HCT116 (cell line): ENCODE results near the gene RIN3. TPM values are rescaled to one million over a fixed set of nuclear protein-coding genes. Genes with fewer than 3 reads are reported as not detected.
"Not testable (repeated sequence)": the region's sequence is repeated elsewhere in the genome, so short reads cannot be mapped to it uniquely, and the experiment has no call there.

Source experiments
- ATAC-seq: fragments of 200-7000 bp; cut with Tn5 transposase; 2 replicates; pipeline ENCODE4 v1.9.1; 2020; ENCODE audit warnings: mild to moderate bottlenecking, moderate library complexity
- BruUV-seq: library from RNA; stranded (reverse); fragments of 400-500 nt; replicated peaks from 2 replicates; lab custom pipeline; 2021; lab: Mats Ljungman, UMichigan
- CTCF ChIA-PET: fragments of 300-600 bp; sonication (Branson Sonifier 250); formaldehyde crosslinking; loops from one replicate; lab custom pipeline; 2021; ENCODE audit warnings: antibody characterized with exemption; lab: Charles Lee
- POLR2A ChIA-PET: fragments of 300-600, 350-600 bp; sonication (Branson Sonifier 250); formaldehyde crosslinking; loops from one replicate; lab custom pipeline; 2021; ENCODE audit warnings: antibody characterized with exemption; lab: Charles Lee
- RAD21 ChIA-PET, 2 experiments: fragments of 300-600 bp; sonication (Branson Sonifier 250); formaldehyde crosslinking; loops; one replicate each; lab custom pipeline; 2023; ENCODE audit warnings: low total read pairs in 2 of 2; ENCODE audit not compliant: uncharacterized antibody in 2 of 2, unreplicated experiment in 2 of 2, low non-redundant PET in 1 of 2; lab: Charles Lee
- DNase-seq: peaks from one replicate; pipeline ENCODE4 v3.0.0-alpha.2; 2010; ENCODE audit warnings: low read depth, low spot score
- H2AFZ ChIP-seq: fragments of 200-600 bp; shearing (Covaris generic), sonication (generic); 2 replicates; pipeline ENCODE4 v1.6.1; 2017; ENCODE audit warnings: low read depth, mixed run types, mixed read lengths, antibody characterized with exemption, low read length; ENCODE audit not compliant: poor library complexity, severe bottlenecking
- H3K27ac ChIP-seq: 2 replicates; pipeline ENCODE4 v1.5.1; 2012; ENCODE audit warnings: low read depth, low read length
- H3K27me3 ChIP-seq: fragments of 200-600 bp; sonication (generic); 2 replicates; pipeline ENCODE4 v1.6.1; 2016; ENCODE audit warnings: mixed run types, low read length, mixed read lengths; ENCODE audit not compliant: insufficient read depth
- H3K36me3 ChIP-seq, 2 experiments: fragments of 200-500 bp in 1 of 2; fragments of 200-600 bp in 1 of 2; sonication (Bioruptor generic) in 1 of 2; sonication (generic) in 1 of 2; 2 replicates each; pipeline versions ENCODE4 v1.5.1 to v1.6.1; 2014 to 2016; ENCODE audit warnings: low read length in 2 of 2, inconsistent platforms in 1 of 2, mixed read lengths in 1 of 2, mixed run types in 1 of 2; ENCODE audit not compliant: insufficient read depth in 2 of 2, control insufficient read depth in 1 of 2
- H3K4me1 ChIP-seq, 2 experiments: fragments of 200-600 bp in 1 of 2; sonication (generic) in 1 of 2; 2 replicates each; pipeline versions ENCODE4 v1.5.1 to v1.6.1; 2012 to 2017; ENCODE audit warnings: low read length in 2 of 2, inconsistent platforms in 1 of 2, mild to moderate bottlenecking in 1 of 2, mixed read lengths in 1 of 2, mixed run types in 1 of 2, moderate library complexity in 1 of 2; ENCODE audit not compliant: insufficient read depth in 2 of 2, control insufficient read depth in 1 of 2
- H3K4me2 ChIP-seq: fragments of 200-600 bp; sonication (generic); 2 replicates; pipeline ENCODE4 v1.6.1; 2017; ENCODE audit warnings: mixed run types, low read length, mixed read lengths
- H3K4me3 ChIP-seq, 2 experiments: fragments of 200-600 bp in 1 of 2; sonication (generic) in 1 of 2; replicated peaks in 1 of 2; 2 replicates each; pipeline ENCODE4 v1.5.1; 2011 to 2016; ENCODE audit warnings: low read length in 2 of 2, control low read depth in 1 of 2, low read depth in 1 of 2, mild to moderate bottlenecking in 1 of 2, mixed read lengths in 1 of 2, mixed run types in 1 of 2
- H3K79me2 ChIP-seq: fragments of 200-600 bp; sonication (generic); 2 replicates; pipeline ENCODE4 v1.6.1; 2017; ENCODE audit warnings: mild to moderate bottlenecking, mixed run types, low read length, moderate library complexity, mixed read lengths; ENCODE audit not compliant: insufficient read depth
- H3K9ac ChIP-seq: fragments of 200-600 bp; sonication (generic); 2 replicates; pipeline ENCODE4 v1.6.1; 2016; ENCODE audit warnings: low read length, mixed read lengths
- H3K9me2 ChIP-seq: fragments of 200-600 bp; sonication (generic), shearing (Covaris generic); 2 replicates; pipeline ENCODE4 v1.6.1; 2017; ENCODE audit warnings: mixed run types, mild to moderate bottlenecking, moderate library complexity; ENCODE audit not compliant: insufficient read depth
- H3K9me3 ChIP-seq, 2 experiments: fragments of 200-500 bp in 1 of 2; fragments of 200-600 bp in 1 of 2; sonication (Bioruptor generic) in 1 of 2; sonication (generic) in 1 of 2; 2 replicates each; pipeline ENCODE4 v1.6.1; 2014 to 2017; ENCODE audit warnings: low read length in 2 of 2, mixed read lengths in 2 of 2, inconsistent platforms in 1 of 2, low read depth in 1 of 2, mild to moderate bottlenecking in 1 of 2, mixed run types in 1 of 2, moderate library complexity in 1 of 2; ENCODE audit not compliant: control insufficient read depth in 1 of 2, insufficient read depth in 1 of 2
- H4K20me1 ChIP-seq: fragments of 200-600 bp; sonication (generic), shearing (Covaris generic); 2 replicates; pipeline ENCODE4 v1.6.1; 2017; ENCODE audit warnings: mixed run types, mild to moderate bottlenecking, moderate library complexity; ENCODE audit not compliant: insufficient read depth
- ATF3 ChIP-seq: IDR thresholded peaks from 2 replicates; pipeline ENCODE4 v1.6.1; 2012
- EGR1 ChIP-seq: IDR thresholded peaks from 2 replicates; pipeline ENCODE4 v1.6.1; 2012; ENCODE audit warnings: low read depth
- EZH2phosphoT487 ChIP-seq: fragments of 200-600 bp; IDR thresholded peaks from 2 replicates; pipeline ENCODE4 v1.6.1; 2018; ENCODE audit warnings: antibody characterized with exemption, borderline replicate concordance
- FOSL1 ChIP-seq: IDR thresholded peaks from 2 replicates; pipeline ENCODE4 v1.6.1; 2012; ENCODE audit warnings: low read depth
- POLR2AphosphoS5 ChIP-seq: IDR thresholded peaks from 2 replicates; pipeline ENCODE4 v1.6.1; 2011; ENCODE audit warnings: mild to moderate bottlenecking, low read depth, low read length, moderate library complexity
- RAD21 ChIP-seq: IDR thresholded peaks from 2 replicates; pipeline ENCODE4 v1.6.1; 2012; ENCODE audit warnings: low read depth, mild to moderate bottlenecking
- SP1 ChIP-seq: IDR thresholded peaks from 2 replicates; pipeline ENCODE4 v1.6.1; 2012; ENCODE audit warnings: low read depth
- SRF ChIP-seq: IDR thresholded peaks from 2 replicates; pipeline ENCODE4 v1.6.1; 2012; ENCODE audit warnings: low read depth
- TCF7L2 ChIP-seq: IDR thresholded peaks from 2 replicates; pipeline ENCODE4 v1.7.0; 2011; ENCODE audit warnings: borderline replicate concordance, inconsistent platforms; ENCODE audit not compliant: insufficient read depth, insufficient read length; ENCODE audit errors: extremely low read depth
- YY1 ChIP-seq: IDR thresholded peaks from 2 replicates; pipeline ENCODE4 v1.6.1; 2011; ENCODE audit warnings: low read length, low read depth, moderate library complexity, mild to moderate bottlenecking; ENCODE audit not compliant: insufficient replicate concordance; ENCODE audit errors: extremely low read depth
- ZNF274 ChIP-seq: fragments of 200-500 bp; sonication (Bioruptor generic); IDR thresholded peaks from 2 replicates; pipeline ENCODE4 v1.6.1; 2014; ENCODE audit warnings: mild to moderate bottlenecking, low read depth, low read length, inconsistent platforms
- intact Hi-C: fragments of 100-400 bp; cut with micrococcal nuclease; formaldehyde crosslinking; loops from 2 replicates; pipeline ENCODE4 v1.10.0; 2022
- total RNA-seq: library from RNA; stranded (reverse); gene quantifications from one replicate; pipeline ENCODE4 v1.2.1, GENCODE V29; 2021; ENCODE audit not compliant: unreplicated experiment

Gene RIN3
- total RNA-seq, 1 experiment from 2014 or later: 22.2 TPM

GRCh38 chr14:92679246-92679645, 165.7 kb downstream of the RIN3 start:
- no peak for TF ChIP-seq YY1
- no peak for TF ChIP-seq TCF7L2
- no peak for TF ChIP-seq POLR2AphosphoS5
- no peak for TF ChIP-seq RAD21
- no peak for TF ChIP-seq SRF
- TF ChIP-seq ZNF274: no peak
- TF ChIP-seq EZH2phosphoT487: no peak
- no peak for TF ChIP-seq FOSL1
- no peak for TF ChIP-seq ATF3
- TF ChIP-seq SP1: no peak
- TF ChIP-seq EGR1: no peak
- DNase-seq: no peak
- no peak overlapping the region for H3K27ac ChIP-seq
- H4K20me1 ChIP-seq: no peaks in the 10 kb centered on the region
- H3K27me3 ChIP-seq: no peaks in the 10 kb centered on the region
- no peaks in the 10 kb centered on the region for H3K79me2 ChIP-seq
- no peak for ATAC-seq
- no peak overlapping the region for H3K4me3 ChIP-seq
- BruUV-seq: no TSS peak
- no peaks in the 10 kb centered on the region for H3K9me3 ChIP-seq
- H3K4me2 ChIP-seq: no peak overlapping the region
- H3K9ac ChIP-seq: no peak overlapping the region
- H3K36me3 ChIP-seq: peaks cover 2 to 15% of the 10 kb centered on the region in 2 experiments; a peak in 1 of 4 replicates
- ChIA-PET POLR2A (no interaction called here), RAD21 (no interaction called here), CTCF (no interaction called here)
- H2AFZ ChIP-seq: no peak overlapping the region
- H3K9me2 ChIP-seq: no peaks in the 10 kb centered on the region
- intact Hi-C loops: no loop called here
- peaks cover 2 to 10% of the 10 kb centered on the region in 2 experiments; a peak in 2 of 4 replicates for H3K4me1 ChIP-seq

- peaks cover 8 to 17% of the 10 kb centered on the region in 2 experiments; a peak in 3 of 4 replicates for H3K4me1 ChIP-seq
- BruUV-seq, H3K9ac ChIP-seq, H3K4me2 ChIP-seq, CTCF ChIA-PET, H3K9me2 ChIP-seq, H3K4me3 ChIP-seq, ATAC-seq, RAD21 ChIA-PET, DNase-seq, H3K27ac ChIP-seq, H2AFZ ChIP-seq, POLR2A ChIA-PET, H3K79me2 ChIP-seq, H3K27me3 ChIP-seq, H3K9me3 ChIP-seq, H4K20me1 ChIP-seq: not testable (repeated sequence)
- intact Hi-C loops: loop anchor here (5.0 to 10.0 kb wide), 4 partner anchors 96 to 543 kb away; no protein-coding TSS in a partner anchor
- peaks cover 2 to 15% of the 10 kb centered on the region in 2 experiments; a peak in 1 of 4 replicates for H3K36me3 ChIP-seq
Observed at GRCh38 chr14:92680330-92680729, 166.7 kb downstream of the RIN3 start.
